Esophagus muscularis mucosa (tissue), 4 donors: ENCODE results near the gene PPP1CA. TPM values are rescaled to one million over a fixed set of nuclear protein-coding genes. Genes with fewer than 3 reads are reported as not detected.
A peak's percentile ranks its signal among the peaks of the same experiment; 100 is the strongest.

Experiments used
- DNase-seq: peaks from one replicate; pipeline ENCODE4 v3.0.0-alpha.2; 2017; ENCODE audit errors: extremely low spot score
- H3K27ac ChIP-seq, 4 donors: fragments of 200-600 bp; sonication (generic); replicated peaks in 1 of 4; 1 replicate in 3 of 4; 2 replicates in 1 of 4; pipeline ENCODE4 v1.5.1; 2016 to 2019; ENCODE audit warnings: mild to moderate bottlenecking in 1 of 4
- H3K27me3 ChIP-seq, 4 donors: fragments of 200-600 bp; sonication (generic); one replicate each; pipeline versions ENCODE4 v1.5.1 to v1.6.0; 2016 to 2019
- H3K36me3 ChIP-seq, 4 donors: fragments of 200-600 bp; sonication (generic); one replicate each; pipeline ENCODE4 v1.5.1; 2016 to 2019
- H3K4me1 ChIP-seq, 4 donors: fragments of 200-600 bp; sonication (generic); one replicate each; pipeline ENCODE4 v1.5.1; 2016 to 2019
- H3K4me3 ChIP-seq, 4 donors: fragments of 200-600 bp; sonication (generic); 1 replicate in 2 of 4; 2 replicates in 2 of 4; pipeline ENCODE4 v1.5.1; 2016 to 2019; ENCODE audit warnings: mild to moderate bottlenecking in 4 of 4, moderate library complexity in 1 of 4
- H3K9me3 ChIP-seq, 4 donors: fragments of 200-600 bp; sonication (generic); 1 replicate in 3 of 4; 2 replicates in 1 of 4; pipeline ENCODE4 v1.5.1; 2016 to 2019
- CTCF ChIP-seq, 3 experiments: fragments of 200-600 bp in 2 of 3; fragments of 450-650 bp in 1 of 3; sonication (generic) in 2 of 3; IDR thresholded peaks; one replicate each; pipeline ENCODE4 v1.5.1; 2017 to 2019; ENCODE audit warnings: antibody characterized with exemption in 3 of 3, mild to moderate bottlenecking in 2 of 3, moderate library complexity in 1 of 3
- EP300 ChIP-seq: sonication (generic); formaldehyde crosslinking; IDR thresholded peaks from one replicate; pipeline ENCODE4 v1.6.1; 2017; ENCODE audit warnings: antibody characterized with exemption
- POLR2A ChIP-seq: fragments of 450-650 bp; IDR thresholded peaks from one replicate; pipeline ENCODE4 v1.6.1; 2017; ENCODE audit warnings: antibody characterized with exemption, moderate library complexity, mild to moderate bottlenecking, low read depth
- POLR2AphosphoS5 ChIP-seq, 2 donors: sonication (generic); formaldehyde crosslinking; IDR thresholded peaks; one replicate each; pipeline ENCODE4 v1.6.1; 2017; ENCODE audit warnings: antibody characterized with exemption in 2 of 2
- WGBS: methylation state at CpG from one replicate; pipeline ENCODE4 v1.1.5; 2018; 5-methylcytosine and 5-hydroxymethylcytosine counted together
- intact Hi-C: fragments of 100-400 bp; cut with DNase I; formaldehyde crosslinking; loops from one replicate; pipeline ENCODE4 v1.15.1; 2023
- total RNA-seq, 4 donors: library from RNA; depleted of rRNA; stranded (reverse); fragments of >200 nt; gene quantifications; one replicate each; pipeline versions ENCODE4 v1.1.0 to v1.2.1, GENCODE V29; 2016

The PPP1CA gene
- total RNA-seq, 4 donors from 2014 or later = 56.9 to 87.3 (median 78.7) TPM

- Histone ChIP-seq H3K4me1 (peaks cover 25 to 51% (median 44%) of the 10 kb centered on the region in 4 donors), H3K4me3 (no peak overlapping the region), H3K9me3 (no peaks in the 10 kb centered on the region), H3K27me3 (no peaks in the 10 kb centered on the region), H3K27ac (peak overlapping the region in 2 of 4 donors; percentile 12 to 13), H3K36me3 (peaks cover 22 to 73% (median 53%) of the 10 kb centered on the region in 4 donors)
- DNase-seq = no peak
- 75% methylated on average over 5 of the region's 13 CpGs for WGBS
- intact Hi-C loops = no loop called here
- no peak for TF ChIP-seq EP300
Measured at GRCh38 chr11:67396587-67397389, 4.9 kb downstream of the PPP1CA start.

GRCh38 chr11:67396259-67396581 is 5.4 kb downstream of the PPP1CA start:
- no peak for DNase-seq
- Histone ChIP-seq H3K9me3 (no peaks in the 10 kb centered on the region), H3K4me1 (peaks cover 28 to 53% (median 47%) of the 10 kb centered on the region in 4 donors), H3K4me3 (no peak overlapping the region), H3K27me3 (no peaks in the 10 kb centered on the region), H3K36me3 (peaks cover 22 to 73% (median 53%) of the 10 kb centered on the region in 4 donors), H3K27ac (peak overlapping the region in 1 of 4 donors; percentile 13)
- intact Hi-C loops = no loop called here
- TF ChIP-seq POLR2A (no peak), EP300 (no peak), CTCF (IDR thresholded peaks at IDR 0.05) (no peak), POLR2AphosphoS5 (IDR thresholded peaks at IDR 0.05) (no peak)
- WGBS = 82% methylated on average over 6 of the region's 7 CpGs

GRCh38 chr11:67395555-67396258 is 6.0 kb downstream of the PPP1CA start:
- intact Hi-C loops = no loop called here
- TF ChIP-seq POLR2AphosphoS5 (IDR thresholded peaks at IDR 0.05) (no peak), EP300 (no peak), CTCF (IDR thresholded peaks at IDR 0.05) (no peak), POLR2A (no peak)
- peaks cover 30 to 53% (median 48%) of the 10 kb centered on the region in 4 donors for H3K4me1 ChIP-seq
- peaks cover 22 to 73% (median 53%) of the 10 kb centered on the region in 4 donors for H3K36me3 ChIP-seq
- no peak overlapping the region for H3K4me3 ChIP-seq
- no peak for DNase-seq
- 89% methylated on average over 13 of the region's 19 CpGs for WGBS
- no peaks in the 10 kb centered on the region for H3K9me3 ChIP-seq
- no peaks in the 10 kb centered on the region for H3K27me3 ChIP-seq
- no peak overlapping the region for H3K27ac ChIP-seq

GRCh38 chr11:67393990-67394389 is 7.7 kb downstream of the PPP1CA start:
- H3K27me3 ChIP-seq = no peaks in the 10 kb centered on the region
- 91% methylated on average over 4 of the region's 5 CpGs for WGBS
- H3K27ac ChIP-seq = no peak overlapping the region
- H3K36me3 ChIP-seq = peaks cover 22 to 58% (median 43%) of the 10 kb centered on the region in 4 donors
- TF ChIP-seq EP300 (no peak), POLR2A (no peak), POLR2AphosphoS5 (IDR thresholded peaks at IDR 0.05) (no peak), CTCF (IDR thresholded peaks at IDR 0.05) (no peak)
- intact Hi-C loops = no loop called here
- no peak for DNase-seq
- H3K9me3 ChIP-seq = no peaks in the 10 kb centered on the region
- no peak overlapping the region for H3K4me3 ChIP-seq
- H3K4me1 ChIP-seq = peaks cover 20 to 50% (median 40%) of the 10 kb centered on the region in 4 donors

- Histone ChIP-seq H3K27ac (no peak overlapping the region), H3K9me3 (no peaks in the 10 kb centered on the region), H3K36me3 (peaks cover 17 to 53% (median 38%) of the 10 kb centered on the region in 4 donors), H3K4me1 (peaks cover 20 to 47% (median 39%) of the 10 kb centered on the region in 4 donors), H3K27me3 (no peaks in the 10 kb centered on the region), H3K4me3 (no peak overlapping the region)
- intact Hi-C loops = no loop called here
- WGBS = 94% methylated on average over 15 of the region's 18 CpGs
- TF ChIP-seq POLR2AphosphoS5 (IDR thresholded peaks at IDR 0.05) = no peak
- TF ChIP-seq POLR2A = no peak
- TF ChIP-seq CTCF (IDR thresholded peaks at IDR 0.05) = no peak
- TF ChIP-seq EP300 = no peak
- DNase-seq = no peak
Measured at GRCh38 chr11:67393437-67393836, 8.2 kb downstream of the PPP1CA start.
